ENCODE measurements around the gene SLC16A11. TPM values are rescaled to one million over a fixed set of nuclear protein-coding genes. Genes with fewer than 3 reads are reported as not detected.

The SLC16A11 gene
- total and polyA plus RNA-seq, 9 of the 15 experiments (the other 6 are each of a cell fraction or from before 2014, with no cell fraction given): not detected

GRCh38 chr17:7023576-7024401, 20.1 kb downstream of the SLC16A11 start (continued):
- no peak for TF ChIP-seq ELF4 (CRISPR knock-in tag; IDR thresholded peaks at IDR 0.05)
- no peak for TF ChIP-seq AFF4 (CRISPR knock-in tag; IDR thresholded peaks at IDR 0.05)
- no peak for TF ChIP-seq NR0B1 (IDR thresholded peaks at IDR 0.05; ENCODE audit: partially characterized antibody)
- TF ChIP-seq ZNF77 (CRISPR knock-in tag; IDR thresholded peaks at IDR 0.05): no peak
- TF ChIP-seq NCOA4 (IDR thresholded peaks at IDR 0.05; ENCODE audit: partially characterized antibody): no peak
- no peak for TF ChIP-seq BCOR (IDR thresholded peaks at IDR 0.05)
- TF ChIP-seq ZNF3 (CRISPR knock-in tag; IDR thresholded peaks at IDR 0.05): no peak
- no peak for TF ChIP-seq ZNF551 (CRISPR knock-in tag; IDR thresholded peaks at IDR 0.05)
- TF ChIP-seq MEIS2 (IDR thresholded peaks at IDR 0.05; ENCODE audit: partially characterized antibody): peak; percentile 64
- no peak for TF ChIP-seq FOXK1 (CRISPR knock-in tag; IDR thresholded peaks at IDR 0.05; ENCODE audit: borderline replicate concordance)
- TF ChIP-seq HLTF (IDR thresholded peaks at IDR 0.05): no peak
- TF ChIP-seq HNRNPK (IDR thresholded peaks at IDR 0.05; ENCODE audit: low read depth, low read length, poor library complexity, severe bottlenecking): no peak
- TF ChIP-seq ZNF583 (CRISPR knock-in tag; IDR thresholded peaks at IDR 0.05): no peak
- TF ChIP-seq, protein P1, sequence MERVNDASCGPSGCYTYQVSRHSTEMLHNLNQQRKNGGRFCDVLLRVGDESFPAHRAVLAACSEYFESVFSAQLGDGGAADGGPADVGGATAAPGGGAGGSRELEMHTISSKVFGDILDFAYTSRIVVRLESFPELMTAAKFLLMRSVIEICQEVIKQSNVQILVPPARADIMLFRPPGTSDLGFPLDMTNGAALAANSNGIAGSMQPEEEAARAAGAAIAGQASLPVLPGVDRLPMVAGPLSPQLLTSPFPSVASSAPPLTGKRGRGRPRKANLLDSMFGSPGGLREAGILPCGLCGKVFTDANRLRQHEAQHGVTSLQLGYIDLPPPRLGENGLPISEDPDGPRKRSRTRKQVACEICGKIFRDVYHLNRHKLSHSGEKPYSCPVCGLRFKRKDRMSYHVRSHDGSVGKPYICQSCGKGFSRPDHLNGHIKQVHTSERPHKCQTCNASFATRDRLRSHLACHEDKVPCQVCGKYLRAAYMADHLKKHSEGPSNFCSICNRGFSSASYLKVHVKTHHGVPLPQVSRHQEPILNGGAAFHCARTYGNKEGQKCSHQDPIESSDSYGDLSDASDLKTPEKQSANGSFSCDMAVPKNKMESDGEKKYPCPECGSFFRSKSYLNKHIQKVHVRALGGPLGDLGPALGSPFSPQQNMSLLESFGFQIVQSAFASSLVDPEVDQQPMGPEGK (CRISPR knock-in tag; IDR thresholded peaks at IDR 0.05; ENCODE audit: borderline replicate concordance): no peak
- no peak for TF ChIP-seq ZNF696 (CRISPR knock-in tag; conservative IDR thresholded peaks at IDR 0.05)
- no peak for TF ChIP-seq TSHZ1 (CRISPR knock-in tag; IDR thresholded peaks at IDR 0.05)
- no peak for TF ChIP-seq HMGN3 (IDR thresholded peaks at IDR 0.05; ENCODE audit: borderline replicate concordance, extremely low read depth, insufficient read length, low read depth, low read length)
- no peak for TF ChIP-seq MAFK (IDR thresholded peaks at IDR 0.05; ENCODE audit: low read length)
